OCI-LY1 (cell line): Measurements from ENCODE around the gene GNAO1.

Source experiments
- H2AFZ ChIP-seq: fragments of 200-600 bp; sonication (generic), shearing (Covaris generic); 2 replicates; pipeline ENCODE4 v1.6.0; 2014; ENCODE audit warnings: antibody characterized with exemption, mild to moderate bottlenecking, low read length
- H3F3A ChIP-seq: fragments of 200-600 bp; sonication (generic), shearing (Covaris generic); 2 replicates; pipeline ENCODE4 v1.6.0; 2014; ENCODE audit warnings: mild to moderate bottlenecking, antibody characterized with exemption, low read length, moderate library complexity; ENCODE audit not compliant: insufficient read depth
- H3K27ac ChIP-seq: fragments of 200-600 bp; sonication (generic); 2 replicates; pipeline ENCODE4 v1.5.1; 2014; ENCODE audit warnings: low read length, mixed run types, mild to moderate bottlenecking, low read depth; ENCODE audit not compliant: poor library complexity, severe bottlenecking
- H3K27me3 ChIP-seq: fragments of 200-600 bp; sonication (generic); 2 replicates; pipeline ENCODE4 v1.6.0; 2014; ENCODE audit warnings: antibody characterized with exemption, mild to moderate bottlenecking, low read length, moderate library complexity; ENCODE audit not compliant: insufficient read depth
- H3K36me3 ChIP-seq: fragments of 200-600 bp; sonication (generic); 2 replicates; pipeline ENCODE4 v1.6.1; 2014; ENCODE audit warnings: mild to moderate bottlenecking, antibody characterized with exemption, low read length, moderate library complexity, mixed read lengths; ENCODE audit not compliant: insufficient read depth
- H3K4me1 ChIP-seq: fragments of 200-600 bp; sonication (generic); 2 replicates; pipeline ENCODE4 v1.5.1; 2014; ENCODE audit warnings: mild to moderate bottlenecking, low read length, moderate library complexity; ENCODE audit not compliant: insufficient read depth, severe bottlenecking
- H3K4me2 ChIP-seq: fragments of 200-600 bp; sonication (generic), shearing (Covaris generic); 2 replicates; pipeline ENCODE4 v1.6.1; 2014; ENCODE audit warnings: low read length
- H3K4me3 ChIP-seq: fragments of 200-600 bp; sonication (generic); 2 replicates; pipeline ENCODE4 v1.5.1; 2014; ENCODE audit warnings: low read length, low read depth, mild to moderate bottlenecking, mixed read lengths; ENCODE audit not compliant: poor library complexity, severe bottlenecking
- H3K79me2 ChIP-seq: fragments of 200-600 bp; shearing (Covaris generic); 2 replicates; pipeline ENCODE4 v1.6.1; 2016; ENCODE audit warnings: mixed run types, low read length, mixed read lengths; ENCODE audit not compliant: insufficient read depth
- H3K9ac ChIP-seq: fragments of 200-600 bp; sonication (generic), shearing (Covaris generic); 2 replicates; pipeline ENCODE4 v1.6.1; 2014; ENCODE audit warnings: mild to moderate bottlenecking, low read length, mixed read lengths
- H3K9me2 ChIP-seq: fragments of 200-600 bp; sonication (generic), shearing (Covaris generic); 2 replicates; pipeline ENCODE4 v1.6.1; 2014; ENCODE audit warnings: low read depth, mild to moderate bottlenecking, low read length, mixed read lengths
- H3K9me3 ChIP-seq: fragments of 200-600 bp; shearing (Covaris generic); 2 replicates; pipeline ENCODE4 v1.6.1; 2014; ENCODE audit warnings: low read length, mixed read lengths
- H4K20me1 ChIP-seq: fragments of 200-600 bp; sonication (generic), shearing (Covaris generic); 2 replicates; pipeline ENCODE4 v1.6.0; 2016; ENCODE audit warnings: mild to moderate bottlenecking, low read length; ENCODE audit not compliant: insufficient read depth
- CTCF ChIP-seq: fragments of 200-600 bp; sonication (generic), shearing (Covaris generic); IDR thresholded peaks from 2 replicates; pipeline ENCODE4 v1.5.1; 2017; ENCODE audit warnings: mild to moderate bottlenecking, antibody characterized with exemption, low read length, moderate library complexity, mixed read lengths
- EZH2 ChIP-seq: fragments of 200-600 bp; sonication (generic), shearing (Covaris generic); IDR thresholded peaks from 2 replicates; pipeline ENCODE4 v1.8.0; 2017; ENCODE audit warnings: borderline replicate concordance, mixed run types, mild to moderate bottlenecking, antibody characterized with exemption, low read length, moderate library complexity, mixed read lengths

GNAO1 gene

GRCh38 chr16:56265184-56265583 is 73.9 kb downstream of the GNAO1 start:
- Histone ChIP-seq H4K20me1 (no peaks in the 10 kb centered on the region), H3K27me3 (no peaks in the 10 kb centered on the region), H3K4me1 (no peaks in the 10 kb centered on the region), H3K36me3 (no peaks in the 10 kb centered on the region), H3F3A (no peaks in the 10 kb centered on the region), H3K9ac (no peak overlapping the region), H2AFZ (no peak overlapping the region), H3K9me2 (no peaks in the 10 kb centered on the region), H3K27ac (no peak overlapping the region), H3K4me3 (no peak overlapping the region), H3K4me2 (no peak overlapping the region), H3K9me3 (no peaks in the 10 kb centered on the region), H3K79me2 (no peaks in the 10 kb centered on the region)
- TF ChIP-seq EZH2 (no peak), CTCF (no peak)

- H3K27me3 ChIP-seq = no peaks in the 10 kb centered on the region
- H3K27ac ChIP-seq = no peak overlapping the region
- no peaks in the 10 kb centered on the region for H3F3A ChIP-seq
- H3K4me2 ChIP-seq = no peak overlapping the region
- H3K36me3 ChIP-seq = no peaks in the 10 kb centered on the region
- no peak overlapping the region for H2AFZ ChIP-seq
- H3K4me1 ChIP-seq = no peaks in the 10 kb centered on the region
- H3K4me3 ChIP-seq = no peak overlapping the region
- H3K9me2 ChIP-seq = no peaks in the 10 kb centered on the region
- no peaks in the 10 kb centered on the region for H4K20me1 ChIP-seq
- H3K79me2 ChIP-seq = no peaks in the 10 kb centered on the region
- TF ChIP-seq EZH2 (no peak), CTCF (no peak)
- H3K9ac ChIP-seq = no peak overlapping the region
- H3K9me3 ChIP-seq = no peaks in the 10 kb centered on the region
Observed at GRCh38 chr16:56265746-56266145, 74.5 kb downstream of the GNAO1 start.

- Histone ChIP-seq H3K4me1 (no peaks in the 10 kb centered on the region), H3F3A (no peaks in the 10 kb centered on the region), H3K9me2 (no peaks in the 10 kb centered on the region), H3K9ac (no peak overlapping the region), H3K27ac (no peak overlapping the region), H3K9me3 (no peaks in the 10 kb centered on the region), H3K27me3 (no peaks in the 10 kb centered on the region), H2AFZ (no peak overlapping the region), H3K4me2 (no peak overlapping the region), H3K36me3 (no peaks in the 10 kb centered on the region), H3K4me3 (no peak overlapping the region), H4K20me1 (no peaks in the 10 kb centered on the region), H3K79me2 (no peaks in the 10 kb centered on the region)
- TF ChIP-seq CTCF (no peak), EZH2 (no peak)
Observed at GRCh38 chr16:56266641-56267607, 75.6 kb downstream of the GNAO1 start.
